Gastroesophageal sphincter (tissue), 4 donors: Measurements from ENCODE around the gene ETS2. TPM values are rescaled to one million over a fixed set of nuclear protein-coding genes. Genes with fewer than 3 reads are reported as not detected.

ENCODE experiments used
- ATAC-seq: fragments of 150-250 bp; one replicate; pipeline ENCODE4 v1.9.1; 2016; ENCODE audit warnings: mild to moderate bottlenecking, moderate library complexity
- H3K27ac ChIP-seq, 4 donors: fragments of 200-600 bp; sonication (generic) in 3 of 4; 1 replicate in 3 of 4; 2 replicates in 1 of 4; pipeline ENCODE4 v1.5.1; 2016 to 2019
- H3K27me3 ChIP-seq: fragments of 200-600 bp; sonication (generic); one replicate; pipeline ENCODE4 v1.5.1; 2019
- H3K36me3 ChIP-seq, 2 donors: fragments of 200-600 bp; sonication (generic); one replicate each; pipeline ENCODE4 v1.5.1; 2019; ENCODE audit warnings: control low read depth in 1 of 2
- H3K4me1 ChIP-seq, 3 donors: fragments of 200-600 bp; sonication (generic); 1 replicate in 2 of 3; 2 replicates in 1 of 3; pipeline ENCODE4 v1.5.1; 2016 to 2019; ENCODE audit warnings: control low read depth in 2 of 3
- H3K4me3 ChIP-seq, 2 donors: fragments of 200-600 bp; sonication (generic); one replicate each; pipeline ENCODE4 v1.5.1; 2019; ENCODE audit warnings: mild to moderate bottlenecking in 1 of 2, moderate library complexity in 1 of 2
- H3K9me3 ChIP-seq, 3 donors: fragments of 200-600 bp; sonication (generic); one replicate each; pipeline ENCODE4 v1.5.1; 2017 to 2019; ENCODE audit warnings: control low read depth in 2 of 3
- EP300 ChIP-seq: sonication (generic); formaldehyde crosslinking; IDR thresholded peaks from one replicate; pipeline ENCODE4 v1.6.1; 2017; ENCODE audit warnings: antibody characterized with exemption, mild to moderate bottlenecking
- POLR2A ChIP-seq, 2 donors: fragments of 450-650 bp; IDR thresholded peaks; one replicate each; pipeline ENCODE4 v1.6.1; 2017; ENCODE audit warnings: antibody characterized with exemption in 2 of 2, mild to moderate bottlenecking in 2 of 2, moderate library complexity in 1 of 2
- POLR2AphosphoS5 ChIP-seq: sonication (generic); formaldehyde crosslinking; IDR thresholded peaks from one replicate; pipeline ENCODE4 v1.6.1; 2017; ENCODE audit warnings: antibody characterized with exemption
- WGBS, 2 donors: methylation state at CpG; one replicate each; pipeline ENCODE4 v1.1.5; 2018; ENCODE audit warnings: low coverage in 1 of 2; 5-methylcytosine and 5-hydroxymethylcytosine counted together
- total RNA-seq, 4 donors: library from RNA; depleted of rRNA; stranded (reverse); fragments of >200 nt; gene quantifications; one replicate each; pipeline ENCODE4 v1.1.0, GENCODE V29; 2016
- TF ChIP-seq, protein P1 (sequence below), 4 experiments: fragments of 200-600 bp in 2 of 4; fragments of 450-650 bp in 2 of 4; sonication (generic) in 1 of 4; IDR thresholded peaks; one replicate each; pipeline ENCODE4 v1.5.1; 2017 to 2019; ENCODE audit warnings: antibody characterized with exemption in 4 of 4, mild to moderate bottlenecking in 2 of 4, moderate library complexity in 2 of 4

Gene ETS2
- total RNA-seq, 4 donors from 2014 or later: 50.9 to 169 (median 63.5) TPM

DNA sequence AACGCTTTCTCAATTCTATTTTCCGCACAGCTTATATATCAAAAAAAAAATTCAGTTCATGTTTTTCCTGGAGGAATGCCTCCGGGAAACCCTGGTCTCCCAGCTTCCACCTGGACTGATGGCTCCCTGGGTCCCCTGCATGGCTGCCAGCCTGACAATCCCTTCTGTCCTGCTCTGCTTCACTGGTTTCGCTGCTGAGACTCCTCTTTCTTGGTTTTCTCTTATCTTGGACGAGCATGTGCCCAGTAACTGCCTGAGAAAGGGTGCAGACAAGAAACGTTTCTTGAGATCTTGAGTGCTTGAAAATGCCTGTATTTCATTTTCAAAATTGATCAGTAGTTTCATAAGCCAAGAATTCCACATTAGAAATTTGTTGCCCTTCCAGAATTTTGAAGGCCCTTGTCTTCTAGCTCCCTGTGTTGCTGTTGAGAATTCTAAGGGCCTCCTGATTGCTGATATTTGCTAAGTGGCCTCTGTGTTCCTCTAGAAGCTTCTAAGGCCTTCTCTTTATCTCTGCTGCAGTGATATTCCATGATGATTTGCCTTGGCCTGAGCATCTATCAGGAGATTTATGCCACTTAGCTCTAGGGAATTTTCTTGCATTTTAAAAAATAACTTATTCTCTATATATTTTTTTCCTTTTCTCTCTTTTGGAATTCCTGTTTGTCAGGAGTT is 44.7 kb downstream of the ETS2 start:
- Histone ChIP-seq H3K27ac (no peak overlapping the region), H3K36me3 (no peaks in the 10 kb centered on the region), H3K4me1 (peaks cover 0 to 5% (median 0%) of the 10 kb centered on the region in 3 donors), H3K9me3 (no peaks in the 10 kb centered on the region), H3K27me3 (no peaks in the 10 kb centered on the region), H3K4me3 (no peak overlapping the region)
- TF ChIP-seq, protein P1, sequence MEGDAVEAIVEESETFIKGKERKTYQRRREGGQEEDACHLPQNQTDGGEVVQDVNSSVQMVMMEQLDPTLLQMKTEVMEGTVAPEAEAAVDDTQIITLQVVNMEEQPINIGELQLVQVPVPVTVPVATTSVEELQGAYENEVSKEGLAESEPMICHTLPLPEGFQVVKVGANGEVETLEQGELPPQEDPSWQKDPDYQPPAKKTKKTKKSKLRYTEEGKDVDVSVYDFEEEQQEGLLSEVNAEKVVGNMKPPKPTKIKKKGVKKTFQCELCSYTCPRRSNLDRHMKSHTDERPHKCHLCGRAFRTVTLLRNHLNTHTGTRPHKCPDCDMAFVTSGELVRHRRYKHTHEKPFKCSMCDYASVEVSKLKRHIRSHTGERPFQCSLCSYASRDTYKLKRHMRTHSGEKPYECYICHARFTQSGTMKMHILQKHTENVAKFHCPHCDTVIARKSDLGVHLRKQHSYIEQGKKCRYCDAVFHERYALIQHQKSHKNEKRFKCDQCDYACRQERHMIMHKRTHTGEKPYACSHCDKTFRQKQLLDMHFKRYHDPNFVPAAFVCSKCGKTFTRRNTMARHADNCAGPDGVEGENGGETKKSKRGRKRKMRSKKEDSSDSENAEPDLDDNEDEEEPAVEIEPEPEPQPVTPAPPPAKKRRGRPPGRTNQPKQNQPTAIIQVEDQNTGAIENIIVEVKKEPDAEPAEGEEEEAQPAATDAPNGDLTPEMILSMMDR (IDR thresholded peaks at IDR 0.05): no peak
- TF ChIP-seq POLR2AphosphoS5 (no peak), POLR2A (IDR thresholded peaks at IDR 0.05) (no peak), EP300 (no peak)
- 84 to 90% methylated on average over 3 to 6 of the region's 6 CpGs for WGBS, 2 donors
- ATAC-seq: no peak

DNA sequence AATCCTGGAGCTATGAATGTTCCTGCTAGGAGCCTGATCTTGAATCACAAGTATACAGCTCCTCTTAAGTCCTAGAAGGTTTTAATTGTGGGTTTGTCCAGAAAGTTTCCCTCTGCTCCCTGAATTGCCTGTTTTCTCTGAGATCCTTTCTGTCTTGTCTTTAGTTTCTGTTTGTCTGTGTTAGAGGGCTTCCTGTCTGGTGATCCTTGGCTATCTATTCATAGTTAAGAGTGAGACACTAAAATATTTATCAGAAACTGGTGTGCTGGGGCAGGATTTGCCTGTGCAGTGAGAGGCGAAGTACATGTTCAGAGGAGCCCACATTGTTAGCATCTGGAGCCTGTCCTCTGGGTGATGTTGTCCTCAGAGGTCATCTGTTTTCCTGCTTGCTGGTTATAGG is 45.4 kb downstream of the ETS2 start:
- Histone ChIP-seq H3K36me3 (no peaks in the 10 kb centered on the region), H3K4me1 (peaks cover 0 to 5% (median 0%) of the 10 kb centered on the region in 3 donors), H3K9me3 (no peaks in the 10 kb centered on the region), H3K4me3 (no peak overlapping the region), H3K27me3 (no peaks in the 10 kb centered on the region), H3K27ac (no peak overlapping the region)
- TF ChIP-seq POLR2AphosphoS5 (no peak), POLR2A (IDR thresholded peaks at IDR 0.05) (no peak), EP300 (no peak)
- TF ChIP-seq, protein P1 (IDR thresholded peaks at IDR 0.05): no peak
- ATAC-seq: no peak
- 80% methylated on average over 1 of the region's 1 CpG; no CpG with 5 or more reads in 1 of the 2 donors for WGBS, 2 donors

DNA sequence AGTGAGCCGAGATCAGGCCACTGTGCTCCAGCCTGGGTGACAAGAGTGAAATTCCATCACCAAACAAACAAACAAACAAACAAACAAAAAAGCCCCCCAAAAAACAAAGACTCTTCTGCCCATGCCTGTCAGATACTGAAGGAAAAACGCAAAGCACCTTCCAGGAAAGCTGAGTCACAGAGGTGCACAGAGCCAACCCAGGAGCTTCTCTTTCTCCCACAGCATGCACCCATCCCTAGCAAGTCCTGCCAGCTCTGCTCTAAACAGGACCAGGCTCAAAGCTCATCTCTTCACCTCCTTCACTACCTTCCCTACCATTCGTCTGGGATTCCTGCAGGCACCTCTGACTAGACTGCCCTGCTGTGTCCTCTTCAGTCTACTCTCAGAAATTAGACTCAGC is 46.5 kb downstream of the ETS2 start:
- no peaks in the 10 kb centered on the region for H3K9me3 ChIP-seq
- ATAC-seq: no peak
- 86 to 88% methylated on average over 2 to 3 of the region's 3 CpGs for WGBS, 2 donors
- H3K4me3 ChIP-seq: no peak overlapping the region
- no peak overlapping the region for H3K27ac ChIP-seq
- TF ChIP-seq EP300 (no peak), POLR2A (IDR thresholded peaks at IDR 0.05) (no peak), POLR2AphosphoS5 (no peak)
- TF ChIP-seq, protein P1 (IDR thresholded peaks at IDR 0.05): no peak
- H3K36me3 ChIP-seq: no peaks in the 10 kb centered on the region
- no peaks in the 10 kb centered on the region for H3K27me3 ChIP-seq
- peaks cover 0 to 5% (median 0%) of the 10 kb centered on the region in 3 donors for H3K4me1 ChIP-seq

DNA sequence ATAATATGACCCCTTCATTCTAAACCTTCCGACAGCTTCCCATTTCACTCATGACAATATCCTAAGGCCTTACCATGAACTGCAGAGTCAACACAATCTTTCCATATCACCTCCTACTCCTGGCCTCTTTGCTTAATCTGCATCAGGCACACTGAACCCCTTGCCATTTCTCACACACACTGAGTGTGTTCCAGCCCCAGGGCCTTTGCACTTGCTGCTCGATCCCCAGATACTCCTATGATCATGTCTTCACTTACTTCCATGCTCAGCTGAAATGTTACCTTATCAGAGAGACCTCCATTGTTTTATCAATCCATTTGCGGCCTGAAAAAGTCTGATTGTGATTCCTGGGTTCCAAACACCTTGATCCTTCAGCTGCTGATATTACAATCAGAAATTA is 47.0 kb downstream of the ETS2 start:
- no peak for ATAC-seq
- 50 to 81% methylated on average over 2 to 3 of the region's 3 CpGs for WGBS, 2 donors
- Histone ChIP-seq H3K27ac (no peak overlapping the region), H3K4me1 (peaks cover 0 to under 1% (median 0%) of the 10 kb centered on the region in 3 donors), H3K4me3 (no peak overlapping the region), H3K9me3 (no peaks in the 10 kb centered on the region), H3K27me3 (no peaks in the 10 kb centered on the region), H3K36me3 (no peaks in the 10 kb centered on the region)
- TF ChIP-seq POLR2AphosphoS5: no peak
- TF ChIP-seq, protein P1 (IDR thresholded peaks at IDR 0.05): no peak
- TF ChIP-seq POLR2A (IDR thresholded peaks at IDR 0.05): no peak
- TF ChIP-seq EP300: no peak

DNA sequence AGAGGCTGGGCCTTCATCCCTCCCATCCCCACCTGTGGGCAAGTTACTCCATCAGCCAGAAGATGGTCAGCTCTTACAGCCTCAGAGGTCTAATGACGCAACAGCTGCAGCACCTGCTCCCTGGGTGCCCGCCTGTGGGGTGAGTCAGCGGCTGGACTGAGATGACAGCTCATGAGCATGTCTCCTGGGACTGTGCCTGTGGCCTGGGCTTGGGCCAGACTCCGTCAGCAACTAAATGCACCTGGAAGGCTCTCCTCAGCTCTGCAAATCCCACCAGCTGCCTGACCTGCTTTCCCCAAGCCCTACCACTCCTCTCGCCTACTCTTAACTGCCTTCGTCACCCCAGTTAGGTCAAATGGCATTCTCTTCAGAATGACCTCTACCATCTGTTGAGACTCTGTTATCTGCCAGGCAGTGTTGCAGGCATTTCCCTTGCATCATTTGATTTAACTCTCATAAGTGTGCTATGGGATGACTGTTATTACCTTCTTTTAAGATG is 47.7 kb downstream of the ETS2 start:
- Histone ChIP-seq H3K27ac (no peak overlapping the region), H3K9me3 (no peaks in the 10 kb centered on the region), H3K4me3 (no peak overlapping the region), H3K27me3 (no peaks in the 10 kb centered on the region), H3K4me1 (no peaks in the 10 kb centered on the region), H3K36me3 (no peaks in the 10 kb centered on the region)
- WGBS, 2 donors: 85 to 100% methylated on average over 2 to 6 of the region's 6 CpGs
- TF ChIP-seq POLR2A (IDR thresholded peaks at IDR 0.05): no peak
- no peak for TF ChIP-seq POLR2AphosphoS5
- TF ChIP-seq EP300: no peak
- TF ChIP-seq, protein P1 (IDR thresholded peaks at IDR 0.05): no peak
- no peak for ATAC-seq
